ENCODE results near the gene WDR86.

WDR86 gene

GRCh38 chr7:151432658-151433521 lies 23.1 kb upstream of the WDR86 start:
- no peaks in the 10 kb centered on the region for H3K36me3 ChIP-seq (ENCODE audit: control insufficient read depth, insufficient read depth, low read length)
- H3K27ac ChIP-seq (ENCODE audit: low read depth, low read length, severe bottlenecking), result no peak overlapping the region
- H3K9me3 ChIP-seq (ENCODE audit: control insufficient read depth, low read length), result no peaks in the 10 kb centered on the region
- no peak overlapping the region for H3K4me3 ChIP-seq (ENCODE audit: extremely low read depth, insufficient read depth, low read length, poor library complexity, severe bottlenecking)
- 87 to 95% methylated on average over 10 to 11 of the region's 14 CpGs for WGBS, 2 experiments (ENCODE audit: insufficient coverage in 2 of 2)
- H3K4me1 ChIP-seq (ENCODE audit: control insufficient read depth, insufficient read depth, low read length, poor library complexity, severe bottlenecking), result peaks cover 31% of the 10 kb centered on the region

- H3K4me3 ChIP-seq (ENCODE audit: extremely low read depth, insufficient read depth, low read length, poor library complexity, severe bottlenecking), result no peak overlapping the region
- 93 to 96% methylated on average over 19 to 25 of the region's 25 CpGs for WGBS, 2 experiments (ENCODE audit: insufficient coverage in 2 of 2)
- no peaks in the 10 kb centered on the region for H3K9me3 ChIP-seq (ENCODE audit: control insufficient read depth, low read length)
- H3K4me1 ChIP-seq (ENCODE audit: control insufficient read depth, insufficient read depth, low read length, poor library complexity, severe bottlenecking), result peaks cover 41% of the 10 kb centered on the region
- H3K36me3 ChIP-seq (ENCODE audit: control insufficient read depth, insufficient read depth, low read length), result no peaks in the 10 kb centered on the region
- no peak overlapping the region for H3K27ac ChIP-seq (ENCODE audit: low read depth, low read length, severe bottlenecking)
Measured at GRCh38 chr7:151431768-151432311, 22.0 kb upstream of the WDR86 start.

GRCh38 chr7:151431281-151431767 lies 21.5 kb upstream of the WDR86 start:
- Histone ChIP-seq H3K9me3 (ENCODE audit: control insufficient read depth, low read length) (no peaks in the 10 kb centered on the region), H3K27ac (ENCODE audit: low read depth, low read length, severe bottlenecking) (no peak overlapping the region), H3K4me3 (ENCODE audit: extremely low read depth, insufficient read depth, low read length, poor library complexity, severe bottlenecking) (no peak overlapping the region), H3K4me1 (ENCODE audit: control insufficient read depth, insufficient read depth, low read length, poor library complexity, severe bottlenecking) (peaks cover 41% of the 10 kb centered on the region), H3K36me3 (ENCODE audit: control insufficient read depth, insufficient read depth, low read length) (no peaks in the 10 kb centered on the region)
- WGBS, 2 experiments (ENCODE audit: insufficient coverage in 2 of 2), result 89 to 100% methylated on average over 2 to 7 of the region's 13 CpGs

- Histone ChIP-seq H3K36me3 (ENCODE audit: control insufficient read depth, insufficient read depth, low read length) (no peaks in the 10 kb centered on the region), H3K9me3 (ENCODE audit: control insufficient read depth, low read length) (no peaks in the 10 kb centered on the region), H3K4me3 (ENCODE audit: extremely low read depth, insufficient read depth, low read length, poor library complexity, severe bottlenecking) (no peak overlapping the region), H3K4me1 (ENCODE audit: control insufficient read depth, insufficient read depth, low read length, poor library complexity, severe bottlenecking) (peaks cover 42% of the 10 kb centered on the region), H3K27ac (ENCODE audit: low read depth, low read length, severe bottlenecking) (no peak overlapping the region)
- WGBS, 2 experiments (ENCODE audit: insufficient coverage in 2 of 2), result 92 to 96% methylated on average over 11 to 15 of the region's 16 CpGs
Measured at GRCh38 chr7:151430391-151431205, 20.8 kb upstream of the WDR86 start.

GRCh38 chr7:151429560-151430331 lies 19.9 kb upstream of the WDR86 start:
- Histone ChIP-seq H3K4me1 (ENCODE audit: control insufficient read depth, insufficient read depth, low read length, poor library complexity, severe bottlenecking) (peaks cover 42% of the 10 kb centered on the region), H3K9me3 (ENCODE audit: control insufficient read depth, low read length) (no peaks in the 10 kb centered on the region), H3K27ac (ENCODE audit: low read depth, low read length, severe bottlenecking) (peak overlapping the region; percentile 95), H3K36me3 (ENCODE audit: control insufficient read depth, insufficient read depth, low read length) (no peaks in the 10 kb centered on the region), H3K4me3 (ENCODE audit: extremely low read depth, insufficient read depth, low read length, poor library complexity, severe bottlenecking) (no peak overlapping the region)
- 46 to 52% methylated on average over 5 of the region's 10 CpGs for WGBS, 2 experiments (ENCODE audit: insufficient coverage in 2 of 2)

- peak overlapping the region; percentile 95 for H3K27ac ChIP-seq (ENCODE audit: low read depth, low read length, severe bottlenecking)
- no peaks in the 10 kb centered on the region for H3K9me3 ChIP-seq (ENCODE audit: control insufficient read depth, low read length)
- H3K36me3 ChIP-seq (ENCODE audit: control insufficient read depth, insufficient read depth, low read length), result no peaks in the 10 kb centered on the region
- H3K4me1 ChIP-seq (ENCODE audit: control insufficient read depth, insufficient read depth, low read length, poor library complexity, severe bottlenecking), result peaks cover 42% of the 10 kb centered on the region
- WGBS, 2 experiments (ENCODE audit: insufficient coverage in 2 of 2), result 100% methylated on average over 3 to 4 of the region's 5 CpGs
- H3K4me3 ChIP-seq (ENCODE audit: extremely low read depth, insufficient read depth, low read length, poor library complexity, severe bottlenecking), result no peak overlapping the region
Measured at GRCh38 chr7:151429237-151429559, 19.4 kb upstream of the WDR86 start.

- H3K4me1 ChIP-seq (ENCODE audit: control insufficient read depth, insufficient read depth, low read length, poor library complexity, severe bottlenecking), result peaks cover 42% of the 10 kb centered on the region
- no peaks in the 10 kb centered on the region for H3K9me3 ChIP-seq (ENCODE audit: control insufficient read depth, low read length)
- peak overlapping the region; percentile 95 for H3K27ac ChIP-seq (ENCODE audit: low read depth, low read length, severe bottlenecking)
- H3K4me3 ChIP-seq (ENCODE audit: extremely low read depth, insufficient read depth, low read length, poor library complexity, severe bottlenecking), result no peak overlapping the region
- H3K36me3 ChIP-seq (ENCODE audit: control insufficient read depth, insufficient read depth, low read length), result no peaks in the 10 kb centered on the region
- WGBS, 2 experiments (ENCODE audit: insufficient coverage in 2 of 2), result 35 to 51% methylated on average over 7 to 8 of the region's 13 CpGs
Measured at GRCh38 chr7:151428378-151429236, 18.8 kb upstream of the WDR86 start.

- Histone ChIP-seq H3K9me3 (ENCODE audit: control insufficient read depth, low read length) (no peaks in the 10 kb centered on the region), H3K36me3 (ENCODE audit: control insufficient read depth, insufficient read depth, low read length) (no peaks in the 10 kb centered on the region), H3K27ac (ENCODE audit: low read depth, low read length, severe bottlenecking) (peak overlapping the region; percentile 95), H3K4me1 (ENCODE audit: control insufficient read depth, insufficient read depth, low read length, poor library complexity, severe bottlenecking) (peaks cover 45% of the 10 kb centered on the region), H3K4me3 (ENCODE audit: extremely low read depth, insufficient read depth, low read length, poor library complexity, severe bottlenecking) (no peak overlapping the region)
- WGBS, 2 experiments (ENCODE audit: insufficient coverage in 2 of 2), result 85 to 100% methylated on average over 4 to 5 of the region's 10 CpGs
Measured at GRCh38 chr7:151427705-151428377, 18.0 kb upstream of the WDR86 start.

GRCh38 chr7:151426904-151427704 lies 17.3 kb upstream of the WDR86 start:
- WGBS, 2 experiments (ENCODE audit: insufficient coverage in 2 of 2), result 94 to 95% methylated on average over 16 to 23 of the region's 23 CpGs
- Histone ChIP-seq H3K36me3 (ENCODE audit: control insufficient read depth, insufficient read depth, low read length) (no peaks in the 10 kb centered on the region), H3K4me1 (ENCODE audit: control insufficient read depth, insufficient read depth, low read length, poor library complexity, severe bottlenecking) (peaks cover 45% of the 10 kb centered on the region), H3K9me3 (ENCODE audit: control insufficient read depth, low read length) (peaks cover 3% of the 10 kb centered on the region), H3K27ac (ENCODE audit: low read depth, low read length, severe bottlenecking) (no peak overlapping the region), H3K4me3 (ENCODE audit: extremely low read depth, insufficient read depth, low read length, poor library complexity, severe bottlenecking) (no peak overlapping the region)
